H1 (cell line): ENCODE measurements around the gene HELT. TPM values are rescaled to one million over a fixed set of nuclear protein-coding genes. Genes with fewer than 3 reads are reported as not detected.

Experiments
- BCL11A ChIP-seq, 2 experiments: IDR thresholded peaks; one replicate each; pipeline ENCODE4 v1.6.1; 2011; ENCODE audit warnings: low read depth in 2 of 2, low read length in 2 of 2, mild to moderate bottlenecking in 2 of 2
- CBX8 ChIP-seq: fragments of 300-800, 300-1000 bp; sonication (generic); IDR thresholded peaks from 2 replicates; pipeline ENCODE4 v1.7.1; 2016; ENCODE audit warnings: low read depth, low read length, borderline replicate concordance
- EZH2 ChIP-seq: fragments of 200-600 bp; sonication (generic); IDR thresholded peaks from 2 replicates; pipeline ENCODE4 v1.7.1; 2012; ENCODE audit warnings: low read depth, mild to moderate bottlenecking, moderate library complexity, low read length, inconsistent platforms; ENCODE audit not compliant: severe bottlenecking
- GABPA ChIP-seq: IDR thresholded peaks from 2 replicates; pipeline ENCODE4 v1.6.1; 2011; ENCODE audit warnings: mild to moderate bottlenecking, low read length, moderate library complexity, borderline replicate concordance; ENCODE audit not compliant: insufficient read depth
- GTF2F1 ChIP-seq: IDR thresholded peaks from 2 replicates; pipeline ENCODE4 v1.6.1; 2012; ENCODE audit warnings: low read depth, low read length, improper control_type of control experiment, borderline replicate concordance
- HDAC2 ChIP-seq, 2 experiments: fragments of 300-600 bp in 1 of 2; sonication (generic) in 1 of 2; IDR thresholded peaks; 2 replicates each; pipeline ENCODE4 v1.6.1; 2011 to 2012; ENCODE audit warnings: low read depth in 2 of 2, low read length in 2 of 2, mild to moderate bottlenecking in 2 of 2, moderate library complexity in 2 of 2, borderline replicate concordance in 1 of 2, inconsistent platforms in 1 of 2
- JUN ChIP-seq: IDR thresholded peaks from 2 replicates; pipeline ENCODE4 v1.6.1; 2011; ENCODE audit warnings: low read depth, mild to moderate bottlenecking, improper control_type of control experiment, low read length
- KDM5A ChIP-seq: fragments of 200-600 bp; IDR thresholded peaks from 2 replicates; pipeline ENCODE4 v1.7.1; 2012; ENCODE audit warnings: mild to moderate bottlenecking, low read length, inconsistent platforms, mixed read lengths
- NANOG ChIP-seq: IDR thresholded peaks from 2 replicates; pipeline ENCODE4 v1.6.1; 2011; ENCODE audit warnings: low read length, low read depth, mild to moderate bottlenecking, inconsistent platforms; ENCODE audit not compliant: insufficient read depth, poor library complexity, severe bottlenecking
- SIRT6 ChIP-seq: IDR thresholded peaks from one replicate; pipeline ENCODE4 v1.7.1; 2012; ENCODE audit warnings: low read length, inconsistent platforms
- SP4 ChIP-seq: IDR thresholded peaks from 2 replicates; pipeline ENCODE4 v1.6.1; 2012; ENCODE audit warnings: low read length, inconsistent platforms
- SUZ12 ChIP-seq: fragments of 200-600 bp; sonication (generic); IDR thresholded peaks from 2 replicates; pipeline ENCODE4 v1.6.1; 2012; ENCODE audit warnings: mild to moderate bottlenecking, inconsistent platforms, low read length, moderate library complexity, mixed read lengths
- TAF7 ChIP-seq: optimal IDR thresholded peaks from 2 replicates; pipeline ENCODE3; 2011; ENCODE audit warnings: low read depth, mild to moderate bottlenecking, inconsistent platforms, low read length, moderate library complexity, borderline replicate concordance
- TEAD4 ChIP-seq: IDR thresholded peaks from 2 replicates; pipeline ENCODE4 v1.6.1; 2012; ENCODE audit warnings: low read depth, low read length, inconsistent platforms, mixed read lengths
- ZNF274 ChIP-seq: IDR thresholded peaks from 2 replicates; pipeline ENCODE4 v1.7.0; 2012; ENCODE audit warnings: low read length, borderline replicate concordance; ENCODE audit errors: extremely low read depth
- polyA plus RNA-seq, 7 experiments: library from polyadenylated mRNA; depleted of rRNA in 3 of 7; stranded (reverse) in 5 of 7; unstranded in 2 of 7; fragments of >200 nt in 5 of 7; fragments of 200-250 nt in 2 of 7; gene quantifications; 1 replicate in 5 of 7; 2 replicates in 1 of 7; 4 replicates in 1 of 7; pipeline versions ENCODE4 v1.2.1 to v1.2.3, GENCODE V29; 2011 to 2013; ENCODE audit warnings: missing spikeins in 2 of 7, mixed read lengths in 2 of 7
- total RNA-seq: library from RNA; stranded (reverse); fragmentation: NEBNext Ultra II Directional; extraction: Animal tissue kit (Norgen Biotek cat#: 25700); gene quantifications from 2 replicates; pipeline ENCODE4 v1.2.1, GENCODE V29; 2021
- TF ChIP-seq, protein P1 (sequence below): IDR thresholded peaks from 2 replicates; pipeline ENCODE4 v1.6.1; 2012; ENCODE audit warnings: inconsistent platforms

The HELT gene
- total and polyA plus RNA-seq, 2 of the 8 experiments (the other 6 are each of a cell fraction or from before 2014, with no cell fraction given), result 0.32 to 0.35 TPM

GRCh38 chr4:185020863-185021761, 2.8 kb downstream of the HELT start (continued):
- TF ChIP-seq GABPA (no peak), NANOG (no peak), KDM5A (no peak), SIRT6 (no peak), GTF2F1 (no peak), EZH2 (peak; percentile 82), JUN (no peak), CBX8 (no peak; the same call in 1 of the 2 replicates), ZNF274 (no peak), HDAC2 (IDR thresholded peaks at IDR 0.05; ENCODE audit: borderline replicate concordance in 1 of 2, low read depth in 2 of 2, low read length in 2 of 2) (no peak), SUZ12 (peak; percentile 88), TEAD4 (no peak), SP4 (no peak), BCL11A (IDR thresholded peaks at IDR 0.05; ENCODE audit: low read depth in 2 of 2, low read length in 2 of 2) (no peak), TAF7 (no peak)
- TF ChIP-seq, protein P1, sequence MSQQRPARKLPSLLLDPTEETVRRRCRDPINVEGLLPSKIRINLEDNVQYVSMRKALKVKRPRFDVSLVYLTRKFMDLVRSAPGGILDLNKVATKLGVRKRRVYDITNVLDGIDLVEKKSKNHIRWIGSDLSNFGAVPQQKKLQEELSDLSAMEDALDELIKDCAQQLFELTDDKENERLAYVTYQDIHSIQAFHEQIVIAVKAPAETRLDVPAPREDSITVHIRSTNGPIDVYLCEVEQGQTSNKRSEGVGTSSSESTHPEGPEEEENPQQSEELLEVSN, result 0 out of 2 replicates have a peak, but pooled peaks have one; percentile 9
